Duodenal mucosa (tissue), 2 donors: ENCODE measurements around the gene OCEL1.
A peak's percentile ranks its signal among the peaks of the same experiment; 100 is the strongest.
"Not testable (repeated sequence)": the region's sequence is repeated elsewhere in the genome, so short reads cannot be mapped to it uniquely, and the experiment has no call there.

Experiments
- H3K27ac ChIP-seq: one replicate; pipeline ENCODE4 v1.7.0; 2013; ENCODE audit warnings: low read depth, low read length
- H3K27me3 ChIP-seq, 2 donors: one replicate each; pipeline ENCODE4 v1.7.0; 2013; ENCODE audit warnings: low read length in 2 of 2, control low read depth in 1 of 2; ENCODE audit not compliant: insufficient read depth in 2 of 2, control insufficient read depth in 1 of 2
- H3K36me3 ChIP-seq, 2 donors: one replicate each; pipeline ENCODE4 v1.7.0; 2013; ENCODE audit warnings: low read length in 2 of 2, control low read depth in 1 of 2; ENCODE audit not compliant: insufficient read depth in 2 of 2, control insufficient read depth in 1 of 2
- H3K4me1 ChIP-seq, 2 donors: one replicate each; pipeline ENCODE4 v1.7.0; 2013; ENCODE audit warnings: low read length in 2 of 2, control low read depth in 1 of 2; ENCODE audit not compliant: insufficient read depth in 2 of 2, control insufficient read depth in 1 of 2
- H3K4me3 ChIP-seq, 2 donors: one replicate each; pipeline ENCODE4 v1.7.0; 2013; ENCODE audit warnings: low read length in 2 of 2, low read depth in 1 of 2
- H3K9ac ChIP-seq, 2 donors: one replicate each; pipeline ENCODE4 v1.7.0; 2013; ENCODE audit warnings: low read length in 2 of 2, low read depth in 1 of 2
- H3K9me3 ChIP-seq, 2 donors: one replicate each; pipeline ENCODE4 v1.7.0; 2013; ENCODE audit warnings: low read length in 2 of 2, control low read depth in 1 of 2; ENCODE audit not compliant: control insufficient read depth in 1 of 2

OCEL1 gene

GRCh38 chr19:17226002-17226933, at the start of gene OCEL1:
Gene OCEL1 (plus strand): TSS chr19:17226226. CDS start chr19:17226248, 22 bp downstream.
- peak within 1 kb of the TSS; percentile 91 for H3K27ac ChIP-seq
- H3K4me1 ChIP-seq, result no peaks in the 10 kb centered on the region

GRCh38 chr19:17178291-17178690, 47.7 kb upstream of the OCEL1 start:
- Histone ChIP-seq H3K36me3 (peaks cover 6 to 48% of the 10 kb centered on the region in 2 donors), H3K4me3 (no peak overlapping the region), H3K4me1 (peaks cover 0 to 2% of the 10 kb centered on the region in 2 donors), H3K9ac (no peak overlapping the region), H3K9me3 (no peaks in the 10 kb centered on the region), H3K27ac (no peak overlapping the region), H3K27me3 (no peaks in the 10 kb centered on the region)

More at GRCh38 chr19:17226002-17226933, at the start of gene OCEL1:
- no peaks in the 10 kb centered on the region for H3K9me3 ChIP-seq
- H3K36me3 ChIP-seq, result peaks cover 0 to 22% of the 10 kb centered on the region in 2 donors
- no peaks in the 10 kb centered on the region for H3K27me3 ChIP-seq
- H3K4me3 ChIP-seq, result peak within 1 kb of the TSS; percentile 72 to 79
- H3K9ac ChIP-seq, result peak within 1 kb of the TSS; percentile 51 to 63

- Histone ChIP-seq H3K9ac (no peak overlapping the region), H3K9me3 (no peaks in the 10 kb centered on the region), H3K27ac (no peak overlapping the region), H3K4me3 (no peak overlapping the region), H3K4me1 (peaks cover 0 to 11% of the 10 kb centered on the region in 2 donors), H3K27me3 (no peaks in the 10 kb centered on the region), H3K36me3 (peaks cover 6 to 38% of the 10 kb centered on the region in 2 donors)
These were observed 44.9 kb upstream of the OCEL1 start for GRCh38 chr19:17180997-17181702.

GRCh38 chr19:17183271-17183761, 42.7 kb upstream of the OCEL1 start:
- H3K36me3 ChIP-seq, result peaks cover 10 to 37% of the 10 kb centered on the region in 2 donors
- peak overlapping the region in 1 of 2 donors; percentile 24 for H3K9ac ChIP-seq
- H3K9me3 ChIP-seq, result no peaks in the 10 kb centered on the region
- peak overlapping the region; percentile 31 for H3K27ac ChIP-seq
- peaks cover 0 to 11% of the 10 kb centered on the region in 2 donors for H3K4me1 ChIP-seq
- H3K27me3 ChIP-seq, result no peaks in the 10 kb centered on the region
- H3K4me3 ChIP-seq, result peak overlapping the region in 1 of 2 donors; percentile 32

GRCh38 chr19:17183858-17184321, 42.1 kb upstream of the OCEL1 start:
- H3K36me3 ChIP-seq, result peaks cover 10 to 41% of the 10 kb centered on the region in 2 donors

GRCh38 chr19:17184371-17184841, 41.6 kb upstream of the OCEL1 start:
- Histone ChIP-seq H3K27me3 (no peaks in the 10 kb centered on the region), H3K9me3 (no peaks in the 10 kb centered on the region), H3K4me3 (no peak overlapping the region), H3K27ac (no peak overlapping the region), H3K9ac (peak overlapping the region; percentile 24 to 32), H3K4me1 (peaks cover 0 to 11% of the 10 kb centered on the region in 2 donors), H3K36me3 (peaks cover 10 to 43% of the 10 kb centered on the region in 2 donors)

More at GRCh38 chr19:17183858-17184321, 42.1 kb upstream of the OCEL1 start:
- no peaks in the 10 kb centered on the region for H3K9me3 ChIP-seq
- H3K4me3 ChIP-seq, result peak overlapping the region in 1 of 2 donors; percentile 43
- H3K27ac ChIP-seq, result peak overlapping the region; percentile 31
- peak overlapping the region; percentile 24 to 32 for H3K9ac ChIP-seq
- H3K4me1 ChIP-seq, result peaks cover 0 to 11% of the 10 kb centered on the region in 2 donors
- H3K27me3 ChIP-seq, result no peaks in the 10 kb centered on the region

- Histone ChIP-seq H3K27me3 (no peaks in the 10 kb centered on the region), H3K9me3 (no peaks in the 10 kb centered on the region), H3K36me3 (peaks cover 13 to 46% of the 10 kb centered on the region in 2 donors), H3K4me3 (no peak overlapping the region), H3K27ac (no peak overlapping the region), H3K9ac (no peak overlapping the region), H3K4me1 (peaks cover 0 to 11% of the 10 kb centered on the region in 2 donors)
These were observed 40.4 kb upstream of the OCEL1 start for GRCh38 chr19:17185590-17185989.

- H3K4me1 ChIP-seq, H3K9ac ChIP-seq, H3K9me3 ChIP-seq, H3K27me3 ChIP-seq, H3K27ac ChIP-seq, H3K4me3 ChIP-seq: not testable (repeated sequence)
- H3K36me3 ChIP-seq, result peaks cover 37 to 78% of the 10 kb centered on the region in 2 donors
These were observed 34.3 kb upstream of the OCEL1 start for GRCh38 chr19:17191736-17192135.

GRCh38 chr19:17192751-17193150, 33.3 kb upstream of the OCEL1 start:
- no peak overlapping the region for H3K9ac ChIP-seq
- peaks cover 34 to 75% of the 10 kb centered on the region in 2 donors for H3K36me3 ChIP-seq

More at GRCh38 chr19:17192751-17193150, 33.3 kb upstream of the OCEL1 start:
- Histone ChIP-seq H3K4me3 (no peak overlapping the region), H3K27me3 (no peaks in the 10 kb centered on the region), H3K9me3 (no peaks in the 10 kb centered on the region), H3K4me1 (no peaks in the 10 kb centered on the region), H3K27ac (no peak overlapping the region)
